Body of pancreas (tissue), 4 donors: ENCODE results near the gene LNPK. TPM values are rescaled to one million over a fixed set of nuclear protein-coding genes. Genes with fewer than 3 reads are reported as not detected.

ENCODE experiments used
- ATAC-seq: fragments of 150-250 bp; one replicate; pipeline ENCODE4 v1.9.1; 2016
- DNase-seq, 4 donors: peaks; one replicate each; pipeline ENCODE4 v3.0.0-alpha.2; 2019
- H3K27ac ChIP-seq, 4 donors: fragments of 200-600 bp; sonication (generic); 1 replicate in 3 of 4; 2 replicates in 1 of 4; pipeline versions ENCODE4 v1.5.1 to v1.6.1; 2016 to 2019; ENCODE audit warnings: mild to moderate bottlenecking in 1 of 4, mixed read lengths in 1 of 4, moderate library complexity in 1 of 4
- H3K27me3 ChIP-seq, 2 donors: fragments of 200-600 bp; sonication (generic); one replicate each; pipeline ENCODE4 v1.6.0; 2016; ENCODE audit warnings: mild to moderate bottlenecking in 1 of 2
- H3K36me3 ChIP-seq, 2 donors: fragments of 200-600 bp; sonication (generic); replicated peaks in 1 of 2; 2 replicates each; pipeline ENCODE4 v1.5.1; 2016; ENCODE audit warnings: low read depth in 2 of 2; ENCODE audit not compliant: insufficient read depth in 1 of 2
- H3K4me1 ChIP-seq: fragments of 200-600 bp; sonication (generic); one replicate; pipeline ENCODE4 v1.6.0; 2016
- H3K4me3 ChIP-seq, 2 donors: fragments of 200-600 bp; sonication (generic); 1 replicate in 1 of 2; 2 replicates in 1 of 2; pipeline ENCODE4 v1.5.1; 2016 to 2019
- H3K9me3 ChIP-seq, 3 donors: fragments of 200-600 bp; sonication (generic); 1 replicate in 2 of 3; 2 replicates in 1 of 3; pipeline ENCODE4 v1.5.1; 2016
- POLR2A ChIP-seq, 3 donors: fragments of 450-650 bp; IDR thresholded peaks; one replicate each; pipeline ENCODE4 v1.6.1; 2016; ENCODE audit warnings: antibody characterized with exemption in 3 of 3, mild to moderate bottlenecking in 2 of 3
- WGBS, 2 donors: methylation state at CpG; one replicate each; pipeline ENCODE4 v1.1.5; 2017; 5-methylcytosine and 5-hydroxymethylcytosine counted together
- intact Hi-C: fragments of 100-400 bp; cut with DNase I; formaldehyde crosslinking; loops from one replicate; pipeline ENCODE4 v1.15.1; 2023
- total RNA-seq, 2 donors: library from RNA; depleted of rRNA; stranded (reverse); fragments of >200 nt; gene quantifications; one replicate each; pipeline ENCODE4 v1.1.0, GENCODE V29; 2016
- TF ChIP-seq, protein P1 (sequence below), 7 experiments: fragments of 450-650 bp in 4 of 7; fragments of 200-600 bp in 3 of 7; sonication (generic) in 3 of 7; IDR thresholded peaks; one replicate each; pipeline ENCODE4 v1.5.1; 2016 to 2019; ENCODE audit warnings: antibody characterized with exemption in 7 of 7

Gene LNPK
- total RNA-seq, 2 donors from 2014 or later = 6.6 to 10.6 TPM

- H3K9me3 ChIP-seq = no peaks in the 10 kb centered on the region
- 91 to 96% methylated on average over 2 of the region's 2 CpGs for WGBS, 2 donors
- no peak overlapping the region for H3K4me3 ChIP-seq
- no peak for TF ChIP-seq POLR2A (IDR thresholded peaks at IDR 0.05)
- H3K4me1 ChIP-seq = no peaks in the 10 kb centered on the region
- no peak for ATAC-seq
- H3K27me3 ChIP-seq = no peaks in the 10 kb centered on the region
- H3K27ac ChIP-seq = no peak overlapping the region
- DNase-seq = no peak
- no peaks in the 10 kb centered on the region for H3K36me3 ChIP-seq
- intact Hi-C loops = no loop called here
Measured at GRCh38 chr2:175984846-175985245, 17.2 kb downstream of the LNPK start.

DNA sequence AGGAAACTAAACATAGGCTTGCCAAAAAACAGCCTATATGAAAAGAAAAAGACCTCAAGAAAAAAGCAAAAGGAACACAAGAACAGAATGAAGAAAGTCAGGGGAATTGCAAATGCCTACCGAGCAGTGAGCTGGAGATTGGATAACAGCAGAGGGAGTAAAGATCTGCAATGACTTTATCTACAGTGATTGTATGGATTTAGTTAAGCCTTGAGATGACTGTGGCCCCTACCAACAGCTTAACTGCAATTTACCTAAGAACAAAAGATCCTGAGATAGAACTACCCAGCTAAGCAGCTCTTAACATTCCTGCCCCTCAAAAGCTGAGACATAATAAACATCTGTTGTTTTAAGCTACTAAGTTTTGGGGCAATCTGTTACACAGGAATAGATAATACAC, 20.5 kb downstream of the LNPK start:
- H3K9me3 ChIP-seq = no peaks in the 10 kb centered on the region
- H3K27me3 ChIP-seq = no peaks in the 10 kb centered on the region
- TF ChIP-seq, protein P1, sequence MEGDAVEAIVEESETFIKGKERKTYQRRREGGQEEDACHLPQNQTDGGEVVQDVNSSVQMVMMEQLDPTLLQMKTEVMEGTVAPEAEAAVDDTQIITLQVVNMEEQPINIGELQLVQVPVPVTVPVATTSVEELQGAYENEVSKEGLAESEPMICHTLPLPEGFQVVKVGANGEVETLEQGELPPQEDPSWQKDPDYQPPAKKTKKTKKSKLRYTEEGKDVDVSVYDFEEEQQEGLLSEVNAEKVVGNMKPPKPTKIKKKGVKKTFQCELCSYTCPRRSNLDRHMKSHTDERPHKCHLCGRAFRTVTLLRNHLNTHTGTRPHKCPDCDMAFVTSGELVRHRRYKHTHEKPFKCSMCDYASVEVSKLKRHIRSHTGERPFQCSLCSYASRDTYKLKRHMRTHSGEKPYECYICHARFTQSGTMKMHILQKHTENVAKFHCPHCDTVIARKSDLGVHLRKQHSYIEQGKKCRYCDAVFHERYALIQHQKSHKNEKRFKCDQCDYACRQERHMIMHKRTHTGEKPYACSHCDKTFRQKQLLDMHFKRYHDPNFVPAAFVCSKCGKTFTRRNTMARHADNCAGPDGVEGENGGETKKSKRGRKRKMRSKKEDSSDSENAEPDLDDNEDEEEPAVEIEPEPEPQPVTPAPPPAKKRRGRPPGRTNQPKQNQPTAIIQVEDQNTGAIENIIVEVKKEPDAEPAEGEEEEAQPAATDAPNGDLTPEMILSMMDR (IDR thresholded peaks at IDR 0.05) = no peak
- no peak for TF ChIP-seq POLR2A (IDR thresholded peaks at IDR 0.05)
- no peaks in the 10 kb centered on the region for H3K36me3 ChIP-seq
- 93 to 100% methylated on average over 1 of the region's 1 CpG for WGBS, 2 donors
- no peak for ATAC-seq
- intact Hi-C loops = no loop called here
- no peak for DNase-seq
- no peak overlapping the region for H3K4me3 ChIP-seq
- H3K4me1 ChIP-seq = no peaks in the 10 kb centered on the region
- no peak overlapping the region for H3K27ac ChIP-seq

DNA sequence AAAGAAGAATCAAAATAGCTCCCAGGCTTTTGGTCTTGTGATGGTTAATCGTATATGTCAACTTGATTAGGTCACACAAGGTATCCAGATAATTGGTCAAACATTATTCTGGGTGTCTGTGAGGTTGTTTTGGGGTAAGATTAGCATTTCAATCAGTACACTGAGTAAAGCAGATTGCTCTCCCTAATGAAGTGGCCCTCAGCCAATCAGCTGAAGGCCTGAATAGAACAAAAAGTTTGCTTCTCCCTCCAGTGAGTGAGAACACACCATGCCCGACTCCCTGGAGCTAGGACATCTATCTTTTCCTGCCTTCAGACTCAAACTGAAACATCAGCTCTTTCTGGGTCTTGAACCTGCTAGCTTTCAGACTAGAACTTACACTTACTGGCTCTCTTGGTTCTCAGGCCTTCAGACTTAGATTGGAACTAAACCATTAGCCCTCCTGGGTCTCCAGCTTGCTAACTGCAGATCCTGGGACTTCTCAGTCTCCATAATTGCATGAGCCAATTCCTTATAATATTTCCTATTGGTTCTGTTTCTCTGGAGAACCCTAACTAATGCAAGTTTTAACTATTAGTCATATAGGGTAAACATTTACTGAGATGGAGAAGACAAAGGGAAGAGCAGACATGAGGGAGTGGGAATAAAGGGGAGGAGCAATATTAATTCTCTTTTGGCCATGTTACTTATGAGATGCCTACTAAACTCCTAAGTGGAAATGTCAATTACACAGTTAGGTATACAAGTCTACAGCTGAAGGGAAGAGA, 25.5 kb downstream of the LNPK start:
- 92 to 97% methylated on average over 2 of the region's 2 CpGs for WGBS, 2 donors
- H3K27me3 ChIP-seq = no peaks in the 10 kb centered on the region
- intact Hi-C loops = no loop called here
- ATAC-seq (no peak), DNase-seq (no peak)
- H3K4me3 ChIP-seq = no peak overlapping the region
- TF ChIP-seq, protein P1 (IDR thresholded peaks at IDR 0.05) = no peak
- no peak for TF ChIP-seq POLR2A (IDR thresholded peaks at IDR 0.05)
- H3K4me1 ChIP-seq = no peaks in the 10 kb centered on the region
- H3K27ac ChIP-seq = no peak overlapping the region
- no peaks in the 10 kb centered on the region for H3K36me3 ChIP-seq
- H3K9me3 ChIP-seq = no peaks in the 10 kb centered on the region

DNA sequence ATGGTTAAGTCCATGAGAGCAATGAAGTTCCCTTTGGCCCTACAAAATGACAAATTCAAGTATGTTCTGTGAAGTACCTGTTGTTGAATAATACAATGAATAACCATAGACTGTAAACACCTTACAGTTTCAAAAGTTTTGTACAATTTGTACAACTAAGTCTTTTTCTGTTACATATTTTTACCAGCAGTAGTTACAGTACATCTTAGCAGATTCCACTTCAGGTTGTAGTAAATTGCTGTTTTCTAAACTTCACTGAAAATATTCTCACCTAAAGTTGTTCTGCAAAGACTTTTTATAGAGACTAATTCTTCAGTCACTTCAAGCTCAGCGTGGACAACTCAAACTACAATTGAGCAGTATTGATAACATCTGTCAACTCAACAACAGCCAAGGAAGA, 28.7 kb downstream of the LNPK start:
- Histone ChIP-seq H3K4me1 (no peaks in the 10 kb centered on the region), H3K4me3 (no peak overlapping the region), H3K27me3 (no peaks in the 10 kb centered on the region), H3K9me3 (no peaks in the 10 kb centered on the region), H3K27ac (no peak overlapping the region), H3K36me3 (no peaks in the 10 kb centered on the region)
- DNase-seq = no peak
- no peak for TF ChIP-seq POLR2A (IDR thresholded peaks at IDR 0.05)
- TF ChIP-seq, protein P1 (IDR thresholded peaks at IDR 0.05) = no peak
- 89 to 100% methylated on average over 1 of the region's 1 CpG for WGBS, 2 donors
- ATAC-seq = no peak
- intact Hi-C loops = no loop called here

DNA sequence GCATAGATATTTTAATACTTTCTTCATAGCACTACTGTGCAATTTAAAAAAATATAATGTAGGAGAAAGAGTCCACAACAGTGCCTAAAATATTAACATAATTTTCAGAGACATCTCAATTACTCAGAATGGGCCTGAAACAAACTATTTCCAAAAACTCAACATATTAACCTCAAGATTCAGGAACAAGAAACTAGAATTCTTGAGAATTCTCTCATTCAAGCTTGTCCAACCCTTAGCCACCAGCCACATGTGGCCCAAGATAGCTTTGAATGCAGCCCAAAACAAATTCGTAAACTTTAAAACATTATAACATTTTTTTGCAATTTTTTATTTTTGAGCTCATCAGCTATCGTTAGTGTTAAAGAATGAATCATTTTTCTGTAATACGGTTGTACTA, 35.2 kb downstream of the LNPK start:
- no peaks in the 10 kb centered on the region for H3K27me3 ChIP-seq
- WGBS, 2 donors = 95 to 98% methylated on average over 3 of the region's 3 CpGs
- TF ChIP-seq POLR2A (IDR thresholded peaks at IDR 0.05) = no peak
- TF ChIP-seq, protein P1 (IDR thresholded peaks at IDR 0.05) = no peak
- H3K4me3 ChIP-seq = no peak overlapping the region
- H3K4me1 ChIP-seq = no peaks in the 10 kb centered on the region
- DNase-seq = no peak
- no peaks in the 10 kb centered on the region for H3K36me3 ChIP-seq
- intact Hi-C loops = no loop called here
- ATAC-seq = no peak
- no peaks in the 10 kb centered on the region for H3K9me3 ChIP-seq
- no peak overlapping the region for H3K27ac ChIP-seq
